GM18951 (cell line): Measurements from ENCODE around the gene ABTB2.

Experiments
- POLR2A ChIP-seq: IDR thresholded peaks from 4 replicates; pipeline ENCODE4 v1.6.1; 2011; ENCODE audit warnings: mild to moderate bottlenecking; ENCODE audit not compliant: insufficient read length, insufficient read depth; ENCODE audit errors: extremely low read depth
- in situ Hi-C: fragments of 300-500 bp; cut with MboI; formaldehyde crosslinking; loops from one replicate; pipeline ENCODE4 v1.12.0; 2022; ENCODE audit warnings: low sequenced_read_pairs, mixed read lengths, inconsistent platforms; ENCODE audit not compliant: unreplicated experiment

Gene ABTB2

GRCh38 chr11:34149786-34150185 is 208.0 kb downstream of the ABTB2 start:
- in situ Hi-C loops, result loop anchor here (25.0 kb wide), 2 partner anchors 287 to 338 kb away; no protein-coding TSS in a partner anchor
- no peak for TF ChIP-seq POLR2A

GRCh38 chr11:34149274-34149673 is 208.5 kb downstream of the ABTB2 start:
- in situ Hi-C loops, result no loop called here
- no peak for TF ChIP-seq POLR2A

- in situ Hi-C loops, result no loop called here
Observed at GRCh38 chr11:34148504-34149165, 209.2 kb downstream of the ABTB2 start.

GRCh38 chr11:34147581-34147980 is 210.2 kb downstream of the ABTB2 start:
- no peak for TF ChIP-seq POLR2A
- in situ Hi-C loops, result no loop called here

More at GRCh38 chr11:34148504-34149165, 209.2 kb downstream of the ABTB2 start:
- no peak for TF ChIP-seq POLR2A

- no peak for TF ChIP-seq POLR2A
- in situ Hi-C loops, result no loop called here
Observed at GRCh38 chr11:34146866-34147265, 210.9 kb downstream of the ABTB2 start.

- in situ Hi-C loops, result no loop called here
- no peak for TF ChIP-seq POLR2A
Observed at GRCh38 chr11:34146411-34146810, 211.4 kb downstream of the ABTB2 start.

- in situ Hi-C loops, result no loop called here
- no peak for TF ChIP-seq POLR2A
Observed at GRCh38 chr11:34145847-34146381, 211.9 kb downstream of the ABTB2 start.

GRCh38 chr11:34145073-34145472 is 212.7 kb downstream of the ABTB2 start:
- TF ChIP-seq POLR2A, result no peak
- in situ Hi-C loops, result no loop called here

GRCh38 chr11:34143048-34143447 is 214.8 kb downstream of the ABTB2 start:
- in situ Hi-C loops, result no loop called here
- no peak for TF ChIP-seq POLR2A

- in situ Hi-C loops, result no loop called here
- no peak for TF ChIP-seq POLR2A
Observed at GRCh38 chr11:34140149-34140548, 217.7 kb downstream of the ABTB2 start.

- in situ Hi-C loops, result no loop called here
- no peak for TF ChIP-seq POLR2A
Observed at GRCh38 chr11:34139346-34139745, 218.5 kb downstream of the ABTB2 start.

- in situ Hi-C loops, result no loop called here
- TF ChIP-seq POLR2A, result no peak
Observed at GRCh38 chr11:34136420-34136819, 221.4 kb downstream of the ABTB2 start.

- in situ Hi-C loops, result no loop called here
- TF ChIP-seq POLR2A, result no peak
Observed at GRCh38 chr11:34135439-34135838, 222.4 kb downstream of the ABTB2 start.

GRCh38 chr11:34134765-34135164 is 223.0 kb downstream of the ABTB2 start:
- in situ Hi-C loops, result no loop called here
- no peak for TF ChIP-seq POLR2A
